Stimulated activated CD8-positive, alpha-beta memory T cell treated with anti-CD3 and anti-CD28 coated beads, Interleukin-12 subunit alpha, Interleukin-12 subunit beta, amount 100 ng/mL, for 24 hours (primary cell): ENCODE data around the gene SNX24.

Source experiments
- DNase-seq: peaks from one replicate; pipeline ENCODE4 v3.0.0-alpha.2; 2020; ENCODE audit errors: extremely low read depth

The SNX24 gene

DNA sequence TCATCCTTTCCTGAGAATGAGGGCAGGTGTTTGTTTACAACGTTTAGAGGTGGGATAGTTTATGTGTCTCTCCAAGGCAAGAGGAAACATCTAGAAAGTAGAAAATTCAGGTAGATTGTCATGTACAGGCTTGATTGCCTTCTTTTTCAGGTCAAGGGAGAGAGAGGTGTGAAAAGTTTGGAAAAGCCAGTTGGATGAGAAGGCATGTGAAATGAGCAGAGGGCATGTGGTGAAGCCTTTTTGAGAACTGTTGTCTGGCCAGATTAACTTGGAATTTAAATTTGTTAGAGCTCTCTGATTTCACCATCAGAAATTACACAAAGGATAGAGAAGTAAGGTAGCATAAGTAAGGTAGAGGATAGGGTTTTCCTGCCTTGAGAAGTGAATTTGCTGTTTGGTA, 74.6 kb downstream of the SNX24 start:
- DNase-seq = no peak

DNA sequence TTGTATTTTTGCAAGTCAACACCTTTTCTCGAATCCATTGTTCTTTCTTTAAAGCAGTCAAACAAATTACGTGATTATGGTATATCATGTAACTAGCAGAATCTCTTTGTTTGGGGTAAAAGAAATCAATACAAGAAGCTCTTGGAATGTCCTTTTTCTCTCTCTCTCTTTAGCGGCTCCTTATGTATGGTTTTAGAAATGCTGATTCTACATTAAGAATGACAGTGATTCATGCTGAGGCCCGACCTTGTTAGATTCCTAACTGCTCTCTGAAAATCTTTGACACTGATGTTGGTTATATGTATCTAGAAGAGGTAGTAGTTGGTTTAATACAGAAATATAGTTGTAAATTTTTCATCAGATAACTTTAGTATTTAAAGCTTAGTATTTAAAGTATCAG, 76.4 kb downstream of the SNX24 start:
- DNase-seq = no peak

GRCh38 chr5:122924203-122924602, 78.8 kb downstream of the SNX24 start:
- no peak for DNase-seq

DNA sequence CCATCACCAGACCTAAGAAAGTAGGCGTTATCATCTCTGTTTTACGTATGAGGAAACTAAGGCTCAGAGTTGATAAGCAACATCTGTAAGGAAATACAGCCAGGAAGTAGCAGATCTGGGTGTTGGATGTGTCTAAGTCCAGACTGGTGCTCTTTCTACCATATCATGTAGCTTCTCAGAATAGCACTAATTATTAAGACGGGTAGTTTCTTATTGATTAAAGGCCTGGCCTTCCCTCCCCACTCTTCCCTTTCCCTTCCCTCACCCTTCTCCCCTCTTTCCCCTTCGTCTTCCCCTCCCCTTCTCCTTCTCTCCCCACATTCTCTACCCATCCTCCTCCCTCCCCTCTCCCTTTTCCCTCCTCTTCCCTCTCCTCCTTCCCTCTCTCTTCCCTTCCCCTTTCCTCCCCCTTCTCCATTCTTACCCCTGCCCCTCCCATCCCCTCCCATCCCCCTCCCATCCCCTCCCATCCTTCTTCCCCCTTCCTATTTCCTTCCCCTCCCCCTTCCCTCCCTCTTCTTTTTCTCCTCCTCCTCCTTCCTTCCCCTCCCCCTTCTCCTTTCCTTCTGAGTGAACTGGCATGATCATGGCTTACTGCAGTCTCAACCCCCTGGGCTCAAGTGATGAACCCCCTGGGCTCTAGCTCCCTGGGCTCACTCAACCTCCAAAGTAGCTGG, 79.4 kb downstream of the SNX24 start:
- no peak for DNase-seq

DNA sequence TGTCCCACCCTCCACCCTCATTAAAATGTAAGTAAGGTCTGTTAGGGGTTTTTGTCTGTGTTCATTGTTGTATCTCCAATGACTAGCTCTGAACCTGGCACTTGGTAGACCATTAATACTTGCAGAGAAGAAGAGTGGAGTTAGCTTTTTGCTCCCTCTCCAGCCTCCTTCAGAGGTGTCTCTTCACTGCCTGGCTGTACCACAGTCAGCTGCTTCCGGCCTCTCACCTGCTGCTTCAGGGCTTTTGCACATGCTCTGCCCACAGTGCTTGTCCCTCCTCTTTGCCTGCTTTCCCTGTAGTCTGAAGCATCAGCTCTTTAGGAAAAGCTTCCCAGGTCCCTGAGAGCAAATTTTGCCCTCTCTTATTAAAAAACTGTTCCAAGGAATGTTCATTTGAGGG, 83.6 kb downstream of the SNX24 start:
- DNase-seq = no peak

DNA sequence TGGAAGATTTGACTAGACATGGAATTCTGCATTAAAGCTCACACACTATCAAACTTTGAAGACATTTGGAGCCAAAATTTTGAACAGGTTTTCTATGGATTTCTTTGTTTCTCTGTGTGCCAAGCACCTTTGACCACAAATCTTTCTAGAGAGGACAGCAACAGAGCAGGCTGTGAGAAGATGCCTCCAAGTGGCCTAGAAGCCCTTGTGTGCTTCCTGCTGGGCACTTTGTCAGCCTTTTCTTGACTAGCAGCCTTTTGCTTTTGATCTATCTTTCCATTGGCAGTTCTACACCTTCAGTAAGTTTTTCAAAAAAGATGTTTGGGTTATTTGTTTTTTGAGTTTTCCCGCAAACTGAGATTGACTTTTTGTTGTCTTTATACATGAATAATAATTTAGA, 84.6 kb downstream of the SNX24 start:
- no peak for DNase-seq

DNA sequence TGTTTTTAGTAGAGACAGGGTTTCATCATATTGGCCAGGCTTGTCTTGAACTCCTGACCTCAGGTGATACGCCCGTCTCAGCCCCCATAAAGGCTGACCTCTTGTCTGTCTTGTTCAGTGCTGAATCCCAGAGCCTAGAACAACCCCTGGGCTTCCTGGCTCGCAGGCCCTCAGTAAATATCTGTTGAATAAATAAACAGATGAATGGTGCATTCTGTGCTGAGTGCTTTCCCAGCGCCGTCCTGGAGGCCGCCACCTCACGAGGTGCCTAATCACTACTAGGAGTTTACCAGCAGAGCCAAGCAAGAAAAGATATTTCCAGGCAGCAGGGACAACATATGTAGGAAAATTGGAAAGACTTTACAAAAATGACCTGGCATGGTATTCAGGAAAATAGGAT, 88.5 kb downstream of the SNX24 start:
- DNase-seq = no peak

DNA sequence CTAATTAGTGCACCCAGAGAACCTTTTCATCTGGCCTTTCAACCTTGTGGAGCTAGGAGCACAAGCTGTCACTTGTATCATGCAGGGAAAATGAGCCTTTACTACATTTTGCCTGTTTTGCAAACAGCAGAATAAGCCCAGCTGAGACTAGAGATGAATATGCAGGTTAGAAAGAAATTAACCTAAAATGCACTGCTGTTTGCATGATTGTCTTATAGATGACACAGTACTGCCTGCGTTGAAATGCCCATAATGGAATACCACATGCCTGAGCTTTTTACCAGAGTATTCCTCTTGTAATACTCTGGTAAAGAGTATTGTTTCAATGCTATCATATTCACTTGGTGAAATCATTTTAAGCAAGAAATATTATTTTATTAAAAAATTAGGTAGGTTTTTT, 90.7 kb downstream of the SNX24 start:
- DNase-seq = no peak

DNA sequence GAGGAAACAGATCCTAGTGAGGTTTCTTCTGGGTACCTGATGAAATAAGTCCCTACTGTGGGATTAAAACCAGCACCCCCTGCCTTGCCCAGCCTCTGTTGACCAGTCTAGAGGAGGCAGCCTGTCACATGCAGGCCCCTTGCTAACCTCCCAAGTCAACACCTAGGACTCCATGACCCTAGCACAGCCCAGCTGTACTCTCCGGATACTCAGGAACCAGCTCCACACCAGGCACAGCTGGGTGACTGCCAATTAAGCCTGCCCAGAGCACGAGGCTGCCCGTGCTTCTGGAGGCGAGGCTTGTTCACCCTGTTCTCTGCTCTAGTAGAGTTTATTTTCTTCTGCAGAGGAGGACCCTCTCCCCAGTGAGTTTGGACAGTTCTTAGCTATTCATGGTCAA, 92.5 kb downstream of the SNX24 start:
- DNase-seq = no peak

DNA sequence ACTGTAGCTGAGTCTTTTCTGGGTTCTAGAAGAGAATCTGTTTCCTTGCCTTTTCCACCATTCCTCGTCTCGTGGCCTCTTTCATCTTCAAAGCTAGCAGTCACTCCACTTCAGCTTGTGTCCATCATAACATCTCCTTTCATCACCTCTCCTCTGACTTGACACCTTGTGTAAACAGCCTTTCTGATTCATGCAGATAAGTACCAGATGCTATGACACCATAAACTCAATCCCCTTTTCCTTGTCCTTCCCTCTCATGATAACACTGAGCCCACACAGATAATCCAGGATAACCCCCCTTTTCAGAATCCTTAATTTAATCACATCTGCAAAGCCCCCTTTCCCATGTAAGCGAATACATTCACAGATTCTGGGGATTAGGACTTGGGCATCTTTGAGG, 95.5 kb downstream of the SNX24 start:
- DNase-seq = no peak

GRCh38 chr5:122941737-122942136, 96.3 kb downstream of the SNX24 start:
- DNase-seq = no peak

GRCh38 chr5:122942164-122942914, 96.9 kb downstream of the SNX24 start:
- no peak for DNase-seq

DNA sequence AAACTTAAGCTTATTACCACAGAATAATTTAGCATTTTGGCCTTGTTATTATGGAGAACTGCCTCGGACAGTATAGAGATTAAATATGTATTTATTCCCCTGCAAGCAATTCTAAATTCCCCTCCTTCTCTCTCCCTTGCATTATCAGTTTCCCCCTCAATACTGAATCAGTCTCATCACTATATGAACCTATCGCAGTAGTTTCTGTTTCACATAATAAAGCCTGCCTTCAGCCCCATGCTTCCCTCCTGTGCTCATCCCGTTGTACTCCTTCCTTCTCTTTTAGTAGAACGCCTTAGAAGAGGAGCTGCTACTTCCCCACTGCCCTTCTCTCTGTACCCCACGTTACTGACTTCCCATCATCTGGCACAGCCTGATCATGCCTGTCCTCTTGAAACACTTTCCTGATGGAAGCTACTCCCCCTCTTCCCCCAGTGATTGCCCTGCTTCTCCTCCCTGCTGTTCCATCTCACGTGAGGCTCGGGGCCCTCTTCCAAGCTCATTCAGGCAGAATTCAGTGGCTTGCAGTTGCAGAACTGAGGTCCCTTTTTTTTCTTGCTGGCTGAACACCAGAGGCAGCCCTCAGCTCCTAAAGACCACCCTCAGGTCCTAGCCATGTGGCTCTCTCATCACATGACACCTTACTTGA, 97.8 kb downstream of the SNX24 start:
- no peak for DNase-seq

- no peak for DNase-seq
Measured at GRCh38 chr5:122944051-122944450, 98.6 kb downstream of the SNX24 start.

GRCh38 chr5:122947372-122947771, 102.0 kb downstream of the SNX24 start:
- no peak for DNase-seq

DNA sequence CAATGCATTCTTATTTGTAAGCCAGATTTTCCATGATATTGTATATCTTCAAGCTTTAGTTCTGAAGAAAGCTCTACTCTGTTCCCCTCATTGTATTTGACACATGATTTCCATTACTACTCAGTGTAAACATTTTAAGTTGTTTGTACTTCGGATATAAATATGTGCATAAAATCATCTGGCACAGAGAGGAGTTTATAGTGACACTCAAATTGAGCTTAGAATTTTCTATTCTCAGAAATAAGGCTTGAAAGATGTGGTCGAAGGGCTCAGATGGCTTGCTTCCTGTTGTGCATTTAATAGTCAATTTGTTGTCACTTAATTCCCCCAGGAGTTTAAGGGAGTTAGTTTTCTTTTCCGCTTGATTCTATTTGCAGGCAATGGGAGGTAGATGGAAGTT, 102.4 kb downstream of the SNX24 start:
- no peak for DNase-seq

- DNase-seq = no peak
Measured at GRCh38 chr5:122948319-122948718, 102.9 kb downstream of the SNX24 start.

- no peak for DNase-seq
Measured at GRCh38 chr5:122951658-122952057, 106.2 kb downstream of the SNX24 start.

DNA sequence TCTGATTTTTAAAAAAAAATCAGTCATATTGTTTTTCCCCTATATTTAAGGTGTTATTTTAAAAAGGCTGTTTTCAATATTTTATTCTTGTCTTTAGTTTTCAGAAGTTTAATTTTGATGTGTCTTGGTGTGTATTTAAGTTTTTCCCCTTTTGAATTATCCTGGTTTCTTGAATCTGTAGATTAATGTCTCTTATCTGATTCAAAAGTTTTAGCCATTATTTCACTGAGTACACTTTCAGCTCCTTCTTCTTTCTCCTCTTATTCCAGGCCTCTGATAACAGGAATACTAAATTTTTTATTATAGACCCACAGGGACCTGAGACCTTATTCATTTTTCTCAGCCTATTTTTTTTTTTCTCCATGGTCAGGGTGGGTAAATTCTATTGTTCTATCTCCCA, 109.3 kb downstream of the SNX24 start:
- DNase-seq = no peak

GRCh38 chr5:122957457-122957856, 112.0 kb downstream of the SNX24 start:
- DNase-seq = no peak

DNA sequence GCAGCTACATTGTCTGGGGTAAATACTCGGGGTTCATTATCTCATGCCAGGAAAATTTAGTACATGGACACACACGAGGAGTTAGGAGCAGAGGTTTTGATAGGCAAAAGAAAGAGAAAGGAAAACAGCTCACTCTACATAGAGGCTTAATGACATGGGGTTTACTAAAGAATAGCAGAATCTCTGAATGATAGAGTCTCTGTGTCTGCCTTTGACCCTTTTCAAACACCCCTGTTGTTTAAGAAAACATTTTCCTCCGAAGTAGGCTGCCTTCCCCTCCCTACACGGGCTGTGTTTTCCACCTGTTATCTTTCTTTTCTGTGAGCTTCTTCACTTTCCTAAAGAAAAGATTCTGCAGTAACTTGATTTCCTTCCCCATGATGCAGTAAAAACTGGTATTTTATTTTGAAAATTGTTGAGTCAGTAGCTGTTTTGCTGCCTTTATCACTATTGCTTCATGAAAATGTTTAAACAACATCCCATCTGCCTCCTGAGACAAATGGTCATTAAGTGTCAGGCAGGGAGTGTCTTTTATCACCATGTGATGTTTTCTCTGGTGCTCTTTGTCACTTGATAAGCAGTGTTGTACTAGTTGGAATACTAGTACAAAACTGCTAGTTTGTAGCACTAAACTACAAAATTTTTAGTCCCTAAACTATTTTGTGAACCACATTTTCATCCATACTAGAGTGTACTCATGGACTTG, 114.5 kb downstream of the SNX24 start:
- DNase-seq = no peak

DNA sequence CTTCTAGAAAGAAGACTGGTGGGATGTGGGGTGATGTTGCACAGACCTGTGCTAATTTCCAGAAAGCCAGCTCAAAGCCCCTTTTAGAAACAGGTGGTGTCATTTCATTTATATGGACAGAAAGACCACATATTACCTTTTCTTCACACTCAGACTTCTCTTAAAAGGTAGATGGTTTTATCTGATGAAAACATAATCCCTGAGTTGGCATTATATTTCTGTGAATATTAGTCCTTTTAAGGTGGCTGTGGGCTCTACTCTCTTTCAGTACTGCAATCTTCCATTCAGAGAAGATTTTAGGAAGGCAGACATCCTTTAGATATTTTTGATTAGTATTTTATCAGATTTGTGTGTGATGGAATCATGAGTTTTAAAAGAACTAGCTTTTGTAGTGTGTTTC, 117.9 kb downstream of the SNX24 start:
- DNase-seq = no peak

DNA sequence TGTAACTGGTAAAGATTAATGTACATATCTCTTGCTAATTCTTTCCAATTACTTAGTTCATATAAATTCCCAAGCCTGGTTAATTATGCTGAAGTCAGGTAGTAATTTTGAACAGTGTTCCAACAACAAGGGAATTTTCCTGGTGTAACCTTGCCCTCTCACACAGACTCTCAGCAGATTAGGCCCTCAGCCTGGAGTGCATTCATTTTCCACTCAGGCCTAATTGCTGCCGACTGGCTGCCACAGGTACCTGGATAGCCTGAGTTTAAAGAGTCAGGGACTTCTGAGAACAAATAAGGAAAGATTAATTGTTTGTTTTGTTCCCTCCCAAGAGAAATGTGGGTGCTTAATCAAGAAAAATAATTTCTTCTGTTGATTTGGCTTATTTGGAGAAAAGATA, 119.7 kb downstream of the SNX24 start:
- DNase-seq = no peak
